HG02678 (cell line): ENCODE results near the gene TRPV6.

ENCODE experiments used
- ATAC-seq: cut with Tn5 transposase; IDR thresholded peaks from one replicate; pipeline ENCODE4 v1.9.1; 2021; ENCODE audit warnings: mild to moderate bottlenecking, moderate library complexity; ENCODE audit not compliant: unreplicated experiment

The TRPV6 gene

GRCh38 chr7:142855756-142856564 lies 29.6 kb downstream of the TRPV6 start:
- ATAC-seq = no peak

DNA sequence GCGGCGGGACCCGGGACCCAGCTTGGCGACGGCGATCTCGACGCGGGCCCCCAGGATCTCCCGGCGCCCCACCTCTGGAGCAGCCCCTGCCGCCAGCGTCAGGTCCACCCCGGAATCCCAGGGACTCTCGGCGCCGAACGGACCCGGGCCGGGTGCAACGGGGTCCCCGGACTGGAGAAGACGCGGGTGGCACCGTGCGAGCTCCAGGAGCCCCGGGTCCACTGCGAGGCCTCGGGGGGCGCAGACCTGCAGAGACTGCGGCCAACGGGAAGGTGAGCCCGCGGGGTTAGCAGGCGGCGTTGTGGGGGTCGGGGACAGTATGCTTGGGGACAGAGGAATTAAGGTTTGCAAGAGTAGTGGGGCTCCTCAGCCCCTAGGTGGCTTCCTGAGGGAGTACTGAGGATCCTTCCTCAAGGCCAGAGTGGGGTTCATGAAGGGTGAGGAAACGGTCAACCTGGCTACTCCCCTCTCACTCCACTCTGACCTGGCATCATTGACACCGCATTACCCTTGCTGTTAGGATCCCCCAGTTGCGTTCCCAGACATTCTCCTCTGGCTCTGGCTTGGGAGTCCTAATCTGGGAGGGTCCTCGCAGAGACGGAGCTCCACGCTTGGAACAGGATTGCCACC lies 30.3 kb downstream of the TRPV6 start:
- no peak for ATAC-seq

- ATAC-seq = peak; percentile 60
These were observed 31.0 kb downstream of the TRPV6 start, which contains the start of gene EPHB6 for GRCh38 chr7:142854372-142855113. TSS of gene EPHB6 (plus strand) at chr7:142855076. CDS start at chr7:142863228, 8,152 bp downstream.

GRCh38 chr7:142853739-142854371 lies 31.7 kb downstream of the TRPV6 start:
- peak; percentile 87 for ATAC-seq

GRCh38 chr7:142851919-142852318 lies 33.6 kb downstream of the TRPV6 start:
- no peak for ATAC-seq

DNA sequence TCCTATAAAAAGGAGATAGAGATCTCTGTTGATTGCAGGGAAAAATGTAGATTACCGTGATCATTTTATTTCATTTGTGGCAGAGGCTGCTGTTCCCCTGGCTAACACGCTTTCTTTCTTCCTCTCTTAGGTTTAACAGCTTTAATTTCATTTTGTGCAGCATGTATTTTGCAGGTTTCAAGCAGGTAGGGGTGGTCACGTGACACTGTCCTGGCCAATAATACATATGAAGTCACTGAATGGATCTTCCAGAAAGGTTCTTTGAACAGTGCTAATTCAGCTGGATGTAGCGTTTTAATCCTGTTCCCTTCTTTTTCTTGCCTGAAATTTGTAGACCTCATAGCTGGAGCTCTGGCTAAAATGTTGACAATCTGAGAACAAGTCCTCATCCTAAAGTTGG lies 34.3 kb downstream of the TRPV6 start:
- ATAC-seq = no peak

DNA sequence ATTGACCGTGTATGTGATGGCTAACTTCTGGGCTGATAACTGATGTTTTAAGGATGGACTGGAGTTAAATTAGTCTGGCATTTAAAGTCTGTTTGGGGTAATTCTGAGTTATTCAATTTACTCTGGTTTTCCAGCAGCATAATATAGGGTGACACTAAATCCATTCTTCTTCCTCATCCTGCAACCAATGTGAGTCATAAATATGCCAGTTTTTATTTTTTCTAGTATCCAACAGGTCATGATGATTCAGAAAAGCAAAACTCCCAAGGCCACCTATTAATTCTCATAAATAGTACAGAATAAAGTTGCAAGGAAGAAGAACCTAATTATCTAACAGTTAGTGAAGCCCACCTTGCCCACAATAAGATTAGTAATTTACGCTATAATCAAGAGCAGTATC lies 38.2 kb downstream of the TRPV6 start:
- ATAC-seq = no peak

DNA sequence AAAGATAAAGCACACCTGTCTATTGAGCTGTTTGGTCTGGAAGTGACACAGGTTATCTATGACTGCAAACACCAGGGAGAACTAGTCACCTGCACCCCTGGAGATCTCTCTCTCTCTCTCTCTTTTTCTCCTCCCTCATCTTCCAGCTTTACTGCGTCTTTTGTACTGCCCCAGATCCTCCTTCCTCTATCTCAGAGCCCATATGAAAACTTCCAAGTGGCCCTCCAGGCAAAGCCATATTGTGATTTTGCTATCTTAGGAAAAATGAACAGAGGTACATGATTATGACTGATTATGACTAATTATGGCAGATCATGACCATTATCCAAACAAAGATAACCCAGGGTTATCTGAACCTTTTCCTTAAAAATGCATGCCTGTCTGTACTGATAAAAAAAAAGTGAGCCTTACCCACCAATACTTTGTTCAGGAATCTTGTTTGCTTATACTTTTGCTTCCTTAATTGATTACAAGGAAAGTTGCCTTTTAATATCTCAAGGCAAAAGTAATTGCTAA lies 43.2 kb downstream of the TRPV6 start:
- no peak for ATAC-seq

DNA sequence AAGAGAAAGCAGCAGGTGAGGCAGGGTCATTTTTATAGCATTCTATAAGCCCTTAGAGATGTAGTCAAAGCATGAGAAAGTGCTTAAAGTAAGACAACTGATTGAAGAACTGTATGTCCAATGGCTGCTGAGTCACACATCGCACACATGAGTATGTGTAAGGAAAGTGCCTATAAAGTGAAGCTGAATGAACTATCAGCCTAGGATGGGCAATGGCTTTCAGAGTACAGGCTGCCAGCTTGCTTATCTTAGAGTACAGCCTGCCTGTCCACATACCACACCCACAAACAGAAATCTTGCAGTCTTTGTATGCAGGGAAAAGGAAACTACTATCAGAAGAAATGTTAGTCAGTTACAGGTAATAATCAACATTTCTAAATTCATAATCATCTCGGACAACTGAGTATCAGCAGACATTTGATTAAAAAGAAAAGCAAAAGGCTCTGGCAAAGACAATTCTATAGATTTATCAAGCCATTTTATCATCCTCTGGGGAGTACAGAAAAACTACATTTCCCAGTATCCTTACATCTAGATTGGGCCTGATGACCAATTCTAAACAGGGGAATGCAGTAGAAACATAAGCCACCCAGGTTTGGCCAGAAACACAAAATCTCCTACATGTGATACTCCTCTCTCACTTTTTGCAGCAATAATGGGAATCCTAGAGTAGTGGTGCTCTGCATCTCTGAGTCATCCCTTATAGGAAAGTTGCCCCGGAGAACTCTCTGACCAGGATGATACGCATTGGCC lies 46.9 kb downstream of the TRPV6 start:
- no peak for ATAC-seq

DNA sequence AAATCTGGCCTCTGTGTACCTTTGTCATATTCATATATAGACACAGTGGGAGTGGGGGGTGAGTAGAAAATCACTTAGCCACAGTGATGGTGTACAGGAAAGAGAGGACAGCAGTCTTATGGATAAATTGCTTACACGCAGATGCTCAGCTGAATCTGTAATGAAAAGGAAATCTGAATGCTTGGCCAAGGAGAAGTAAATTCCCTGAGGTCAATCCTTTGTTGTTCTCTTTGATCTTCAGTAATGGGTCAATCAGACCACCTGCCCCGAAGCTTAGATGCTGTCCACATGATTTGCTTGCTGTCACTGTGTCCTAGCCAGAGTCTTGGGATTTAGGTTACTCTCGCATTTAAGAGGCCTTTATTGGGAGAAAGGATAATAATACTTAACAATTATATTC lies 49.1 kb downstream of the TRPV6 start:
- ATAC-seq = no peak

- ATAC-seq = no peak
These were observed 50.1 kb downstream of the TRPV6 start for GRCh38 chr7:142835487-142835886.

DNA sequence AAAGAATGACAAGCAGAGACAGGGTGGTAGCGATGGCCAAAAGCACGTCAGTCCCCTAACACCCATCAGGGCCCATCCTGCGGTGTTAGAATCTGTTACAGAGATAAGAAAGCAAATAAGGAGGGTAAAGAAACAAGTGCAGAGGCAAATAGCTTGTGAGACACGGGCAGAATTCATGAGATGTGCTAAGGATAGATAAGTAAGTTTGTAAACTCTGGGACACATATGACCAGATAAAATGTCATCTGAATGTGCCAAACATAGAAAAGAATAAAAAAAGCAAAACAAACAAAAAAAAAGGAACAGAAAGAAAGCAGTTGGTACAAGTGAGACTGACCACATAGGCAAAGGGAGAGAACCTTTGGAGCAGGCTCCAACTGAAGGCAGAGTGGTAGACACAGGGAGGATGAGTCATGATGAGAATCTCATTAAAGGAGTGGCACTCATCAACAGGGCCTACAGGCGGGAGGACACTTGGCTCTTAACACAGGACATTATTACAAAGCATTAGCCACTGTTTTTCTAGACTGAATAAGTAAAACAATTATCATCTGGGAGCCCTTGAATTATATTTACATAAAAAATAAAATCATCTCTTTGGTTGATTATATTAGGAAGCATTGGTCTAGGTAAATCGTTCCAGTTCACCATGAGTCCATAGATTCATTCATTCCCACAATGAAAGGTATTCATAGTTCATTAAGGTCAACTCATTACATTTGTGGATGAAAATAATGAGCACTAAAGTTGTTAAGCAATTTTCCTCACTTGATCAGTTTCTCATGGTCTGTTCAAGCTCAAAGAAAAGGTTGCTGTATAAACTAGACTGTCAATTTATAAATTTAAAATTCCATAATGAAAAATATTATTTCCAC lies 52.1 kb downstream of the TRPV6 start:
- peak; percentile 71 for ATAC-seq

GRCh38 chr7:142832417-142832816 lies 53.1 kb downstream of the TRPV6 start:
- no peak for ATAC-seq

DNA sequence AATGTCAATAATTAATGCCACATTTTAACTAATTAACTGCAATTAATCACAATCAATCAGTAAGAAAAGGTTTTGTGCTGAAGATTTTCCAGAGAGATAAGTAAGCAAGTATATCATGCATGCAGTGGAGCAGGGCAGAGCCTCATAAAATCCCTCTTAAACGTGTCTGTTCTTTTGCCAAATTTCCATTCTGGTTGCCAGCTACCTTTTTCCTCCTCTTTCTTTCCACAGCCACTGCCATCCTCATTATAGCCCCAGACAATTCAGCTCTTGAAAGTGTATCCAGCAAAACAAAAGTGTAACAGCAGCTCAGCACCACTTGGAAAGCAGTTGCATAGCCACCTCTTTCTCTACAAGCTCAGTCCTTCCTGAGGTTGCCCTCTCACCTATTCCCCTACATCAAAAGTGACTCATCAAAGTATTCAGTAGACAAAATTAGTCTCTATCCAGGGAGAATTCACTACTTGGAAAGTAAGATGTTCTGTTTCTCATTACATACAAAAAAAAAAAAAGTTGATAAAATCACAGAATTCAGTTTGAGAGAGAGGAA lies 57.5 kb downstream of the TRPV6 start:
- ATAC-seq = no peak

DNA sequence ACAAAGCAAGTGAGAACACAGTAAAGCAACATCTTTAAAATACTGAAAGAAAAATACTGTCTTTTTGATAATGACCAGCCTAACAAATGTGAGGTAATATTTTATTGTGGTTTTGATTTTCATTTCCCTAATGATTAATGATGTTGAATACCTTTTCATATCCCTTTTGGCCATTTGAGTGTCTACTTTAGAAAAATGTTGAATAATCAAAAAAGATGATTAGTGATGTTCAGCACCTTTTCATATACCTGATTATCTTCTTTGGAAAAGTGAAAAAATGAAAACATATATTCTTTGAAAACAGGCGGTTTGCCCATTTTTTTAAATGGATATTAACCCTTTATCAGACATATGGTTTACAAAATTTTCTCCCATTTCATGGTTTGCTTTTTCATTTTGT lies 62.8 kb downstream of the TRPV6 start:
- no peak for ATAC-seq
